OCI-LY7 (cell line): ENCODE results near the gene KRT86.

ENCODE experiments used
- CTCF ChIP-seq: fragments of 200-600 bp; sonication (generic); conservative IDR thresholded peaks from 2 replicates; pipeline ENCODE4 v1.5.1; 2014; ENCODE audit warnings: mild to moderate bottlenecking, antibody characterized with exemption, low read length, moderate library complexity, mixed read lengths
- EZH2phosphoT487 ChIP-seq: fragments of 200-600 bp; sonication (generic); IDR thresholded peaks from 2 replicates; pipeline ENCODE4 v1.6.1; 2018; ENCODE audit warnings: low read depth, borderline replicate concordance, mild to moderate bottlenecking, mixed run types, antibody characterized with exemption, low read length, moderate library complexity, mixed read lengths

DNA sequence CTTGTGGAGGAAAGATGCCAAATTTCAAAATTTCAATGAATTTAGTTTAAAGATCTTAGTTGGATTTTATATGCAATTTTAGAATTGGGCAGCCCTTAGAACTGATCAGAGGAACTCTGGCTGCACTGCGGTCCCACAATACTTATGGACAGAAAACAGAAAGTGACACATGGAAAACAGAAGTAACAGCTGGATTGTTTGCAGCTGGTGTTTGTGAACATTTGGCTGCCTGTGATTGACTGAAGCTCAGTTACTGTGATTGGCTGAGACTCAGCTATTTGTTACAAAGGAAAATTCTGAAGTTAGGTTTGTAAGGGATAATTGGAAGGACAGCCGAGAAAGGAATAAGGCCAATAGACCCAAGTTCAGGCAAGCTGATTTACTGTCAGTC, 10.0 kb upstream of the KRT86 start:
- TF ChIP-seq CTCF (no peak), EZH2phosphoT487 (no peak)
